ENCODE measurements around the gene CLP1.

CLP1 gene

DNA sequence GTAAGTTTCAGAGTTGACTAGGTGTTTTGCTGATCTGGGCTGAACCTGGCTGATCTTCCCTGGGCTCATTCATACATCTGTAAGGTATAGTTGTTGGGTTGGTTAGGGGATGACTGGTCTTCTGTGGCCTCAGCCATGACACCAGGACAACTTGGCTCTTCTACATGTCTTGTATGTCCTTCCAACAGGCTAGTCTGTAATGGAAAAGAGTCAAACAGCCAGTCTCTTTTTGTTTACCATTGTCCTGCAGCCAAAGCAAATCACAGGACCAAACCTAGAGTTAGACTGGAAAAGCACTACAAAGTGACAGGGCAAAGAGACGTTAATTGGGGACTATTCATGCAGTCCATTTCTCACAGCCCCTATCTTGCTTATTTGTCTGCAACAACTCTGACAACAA, 42.3 kb upstream of the CLP1 start:
- no peak for TF ChIP-seq EZH2phosphoT487 (IDR thresholded peaks at IDR 0.05; ENCODE audit: borderline replicate concordance)
- TF ChIP-seq CTCF (conservative IDR thresholded peaks at IDR 0.05; ENCODE audit: low read length) = no peak

GRCh38 chr11:57616595-57616994, 41.0 kb upstream of the CLP1 start:
- Histone ChIP-seq H3F3A (ENCODE audit: low read depth) (no peaks in the 10 kb centered on the region), H3K27me3 (ENCODE audit: insufficient read depth, low read length, poor library complexity, severe bottlenecking) (no peaks in the 10 kb centered on the region), H2AFZ (ENCODE audit: low read length) (no peak overlapping the region)

More for the DNA sequence above, 42.3 kb upstream of the CLP1 start:
- Histone ChIP-seq H3K4me2 (ENCODE audit: low read depth, low read length, poor library complexity, severe bottlenecking) (no peak overlapping the region), H3K36me3 (ENCODE audit: insufficient read depth, low read length) (no peaks in the 10 kb centered on the region), H4K20me1 (ENCODE audit: insufficient read depth, low read length, poor library complexity, severe bottlenecking) (no peaks in the 10 kb centered on the region), H3K4me3 (ENCODE audit: low read length, poor library complexity, severe bottlenecking) (no peak overlapping the region), H3K9me2 (replicated peaks; ENCODE audit: low read depth, low read length) (no peaks in the 10 kb centered on the region), H3K4me1 (ENCODE audit: insufficient read depth, low read length, poor library complexity, severe bottlenecking) (no peaks in the 10 kb centered on the region), H3K79me2 (ENCODE audit: insufficient read depth, low read length) (no peaks in the 10 kb centered on the region), H3K9me3 (ENCODE audit: insufficient read depth, low read depth, low read length) (peaks cover 9% of the 10 kb centered on the region; the same call in 1 of the 2 replicates), H3F3A (ENCODE audit: low read depth) (no peaks in the 10 kb centered on the region), H3K27me3 (ENCODE audit: insufficient read depth, low read length, poor library complexity, severe bottlenecking) (no peaks in the 10 kb centered on the region), H2AFZ (ENCODE audit: low read length) (no peak overlapping the region), H3K9ac (ENCODE audit: low read depth, low read length, poor library complexity, severe bottlenecking) (no peak overlapping the region)

DNA sequence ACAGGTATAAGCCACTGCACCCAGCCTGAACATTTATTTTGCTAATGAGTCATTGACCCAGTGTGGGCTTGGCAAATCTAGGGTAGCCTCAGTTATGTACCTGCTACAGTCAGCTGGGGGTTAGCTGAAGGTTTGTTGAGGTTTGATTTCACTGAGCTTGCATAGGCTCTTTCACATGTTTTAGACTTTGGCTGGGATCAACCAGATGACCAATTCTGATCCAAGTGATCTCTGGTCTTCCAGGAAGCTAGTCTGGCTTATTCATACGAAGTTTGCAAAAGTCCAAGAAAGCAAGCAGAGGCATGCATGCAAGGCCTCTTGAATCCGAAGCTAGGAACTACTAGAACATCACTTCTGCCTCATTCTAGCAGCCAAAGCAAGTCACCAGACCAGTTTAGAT, 39.1 kb upstream of the CLP1 start:
- H3K9me3 ChIP-seq (ENCODE audit: insufficient read depth, low read depth, low read length) = peaks cover 18% of the 10 kb centered on the region; the same call in 1 of the 2 replicates
- no peak overlapping the region for H3K4me2 ChIP-seq (ENCODE audit: low read depth, low read length, poor library complexity, severe bottlenecking)
- H3K4me1 ChIP-seq (ENCODE audit: insufficient read depth, low read length, poor library complexity, severe bottlenecking) = no peaks in the 10 kb centered on the region
- H2AFZ ChIP-seq (ENCODE audit: low read length) = no peak overlapping the region
- H4K20me1 ChIP-seq (ENCODE audit: insufficient read depth, low read length, poor library complexity, severe bottlenecking) = no peaks in the 10 kb centered on the region
- H3K9ac ChIP-seq (ENCODE audit: low read depth, low read length, poor library complexity, severe bottlenecking) = no peak overlapping the region
- no peaks in the 10 kb centered on the region for H3F3A ChIP-seq (ENCODE audit: low read depth)
- H3K79me2 ChIP-seq (ENCODE audit: insufficient read depth, low read length) = no peaks in the 10 kb centered on the region
- no peaks in the 10 kb centered on the region for H3K36me3 ChIP-seq (ENCODE audit: insufficient read depth, low read length)
- TF ChIP-seq CTCF (conservative IDR thresholded peaks at IDR 0.05; ENCODE audit: low read length) (no peak), EZH2phosphoT487 (IDR thresholded peaks at IDR 0.05; ENCODE audit: borderline replicate concordance) (no peak)
- no peaks in the 10 kb centered on the region for H3K9me2 ChIP-seq (replicated peaks; ENCODE audit: low read depth, low read length)
- H3K4me3 ChIP-seq (ENCODE audit: low read length, poor library complexity, severe bottlenecking) = no peak overlapping the region
- no peaks in the 10 kb centered on the region for H3K27me3 ChIP-seq (ENCODE audit: insufficient read depth, low read length, poor library complexity, severe bottlenecking)

More at GRCh38 chr11:57616595-57616994, 41.0 kb upstream of the CLP1 start:
- H3K9ac ChIP-seq (ENCODE audit: low read depth, low read length, poor library complexity, severe bottlenecking) = no peak overlapping the region
- no peak overlapping the region for H3K4me3 ChIP-seq (ENCODE audit: low read length, poor library complexity, severe bottlenecking)
- TF ChIP-seq EZH2phosphoT487 (IDR thresholded peaks at IDR 0.05; ENCODE audit: borderline replicate concordance) (no peak), CTCF (conservative IDR thresholded peaks at IDR 0.05; ENCODE audit: low read length) (no peak)
- H3K36me3 ChIP-seq (ENCODE audit: insufficient read depth, low read length) = no peaks in the 10 kb centered on the region
- H3K9me2 ChIP-seq (replicated peaks; ENCODE audit: low read depth, low read length) = no peaks in the 10 kb centered on the region
- H3K4me2 ChIP-seq (ENCODE audit: low read depth, low read length, poor library complexity, severe bottlenecking) = no peak overlapping the region
- H4K20me1 ChIP-seq (ENCODE audit: insufficient read depth, low read length, poor library complexity, severe bottlenecking) = no peaks in the 10 kb centered on the region
- H3K4me1 ChIP-seq (ENCODE audit: insufficient read depth, low read length, poor library complexity, severe bottlenecking) = no peaks in the 10 kb centered on the region
- peaks cover 18% of the 10 kb centered on the region; the same call in 1 of the 2 replicates for H3K9me3 ChIP-seq (ENCODE audit: insufficient read depth, low read depth, low read length)
- H3K79me2 ChIP-seq (ENCODE audit: insufficient read depth, low read length) = no peaks in the 10 kb centered on the region
